ENCODE results near the gene EEFSEC. TPM values are rescaled to one million over a fixed set of nuclear protein-coding genes. Genes with fewer than 3 reads are reported as not detected.

EEFSEC gene
- total RNA-seq, 1 donor from 2014 or later, result 0.92 TPM

DNA sequence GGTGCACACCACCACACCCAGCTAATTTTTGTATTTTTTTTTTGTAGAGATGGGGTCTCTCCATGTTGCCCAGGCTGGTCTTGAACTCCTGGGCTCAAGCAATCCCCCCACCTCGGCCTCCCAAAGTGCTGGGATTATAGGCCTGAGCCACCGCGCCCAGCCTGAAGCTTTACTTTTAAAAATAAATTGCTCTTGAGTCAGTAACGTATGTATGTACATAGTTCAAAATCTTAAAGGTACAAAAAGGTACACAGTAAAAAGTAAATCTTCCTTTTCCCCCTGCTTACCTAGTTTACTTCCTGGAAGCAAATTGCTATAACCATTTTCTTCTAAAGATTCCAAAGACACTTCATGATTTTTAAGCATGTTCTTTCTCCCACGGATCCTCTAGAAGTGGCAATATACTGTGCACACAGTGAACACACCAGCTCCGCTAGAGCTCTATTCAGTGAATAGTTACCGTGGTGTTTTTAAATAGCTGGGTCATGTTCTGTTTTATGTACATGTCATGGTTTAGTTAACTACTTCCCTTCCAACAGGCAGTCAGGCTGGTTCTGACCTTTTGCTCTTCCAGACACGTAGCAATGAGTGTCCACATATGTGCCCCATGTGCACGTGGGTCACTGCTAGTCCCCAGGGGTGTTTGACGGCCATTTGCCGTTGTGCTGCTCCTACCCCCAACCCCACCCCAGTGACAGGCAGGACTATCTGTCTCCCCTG, 82.1 kb downstream of the EEFSEC start:
- Histone ChIP-seq H3K4me2 (no peak overlapping the region), H3K36me3 (no peaks in the 10 kb centered on the region), H3K4me1 (peaks cover 28% of the 10 kb centered on the region), H3F3A (ENCODE audit: low read depth) (no peaks in the 10 kb centered on the region), H3K9me3 (ENCODE audit: low read depth) (no peaks in the 10 kb centered on the region), H3K79me2 (ENCODE audit: low read depth) (no peaks in the 10 kb centered on the region), H3K9ac (no peak overlapping the region), H4K20me1 (ENCODE audit: low read depth) (no peaks in the 10 kb centered on the region), H3K4me3 (no peak overlapping the region), H2AFZ (replicated peaks) (no peak overlapping the region), H3K27me3 (no peaks in the 10 kb centered on the region), H3K27ac (no peak overlapping the region)
- Mint-ChIP-seq H3K27ac (peak overlapping the region; percentile 55), H3K36me3 (no peaks in the 10 kb centered on the region), H3K27me3 (ENCODE audit: insufficient read depth, low read depth) (no peaks in the 10 kb centered on the region), H3K4me1 (peaks cover 75% of the 10 kb centered on the region), H3K9me3 (no peaks in the 10 kb centered on the region), H3K4me3 (no peak overlapping the region)
- no peak for DNase-seq (ENCODE audit: low spot score)
- TF ChIP-seq EZH2 (IDR thresholded peaks at IDR 0.05) (no peak), EZH2phosphoT487 (IDR thresholded peaks at IDR 0.05) (no peak)
- TF ChIP-seq, protein P1, sequence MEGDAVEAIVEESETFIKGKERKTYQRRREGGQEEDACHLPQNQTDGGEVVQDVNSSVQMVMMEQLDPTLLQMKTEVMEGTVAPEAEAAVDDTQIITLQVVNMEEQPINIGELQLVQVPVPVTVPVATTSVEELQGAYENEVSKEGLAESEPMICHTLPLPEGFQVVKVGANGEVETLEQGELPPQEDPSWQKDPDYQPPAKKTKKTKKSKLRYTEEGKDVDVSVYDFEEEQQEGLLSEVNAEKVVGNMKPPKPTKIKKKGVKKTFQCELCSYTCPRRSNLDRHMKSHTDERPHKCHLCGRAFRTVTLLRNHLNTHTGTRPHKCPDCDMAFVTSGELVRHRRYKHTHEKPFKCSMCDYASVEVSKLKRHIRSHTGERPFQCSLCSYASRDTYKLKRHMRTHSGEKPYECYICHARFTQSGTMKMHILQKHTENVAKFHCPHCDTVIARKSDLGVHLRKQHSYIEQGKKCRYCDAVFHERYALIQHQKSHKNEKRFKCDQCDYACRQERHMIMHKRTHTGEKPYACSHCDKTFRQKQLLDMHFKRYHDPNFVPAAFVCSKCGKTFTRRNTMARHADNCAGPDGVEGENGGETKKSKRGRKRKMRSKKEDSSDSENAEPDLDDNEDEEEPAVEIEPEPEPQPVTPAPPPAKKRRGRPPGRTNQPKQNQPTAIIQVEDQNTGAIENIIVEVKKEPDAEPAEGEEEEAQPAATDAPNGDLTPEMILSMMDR (IDR thresholded peaks at IDR 0.05), result no peak

DNA sequence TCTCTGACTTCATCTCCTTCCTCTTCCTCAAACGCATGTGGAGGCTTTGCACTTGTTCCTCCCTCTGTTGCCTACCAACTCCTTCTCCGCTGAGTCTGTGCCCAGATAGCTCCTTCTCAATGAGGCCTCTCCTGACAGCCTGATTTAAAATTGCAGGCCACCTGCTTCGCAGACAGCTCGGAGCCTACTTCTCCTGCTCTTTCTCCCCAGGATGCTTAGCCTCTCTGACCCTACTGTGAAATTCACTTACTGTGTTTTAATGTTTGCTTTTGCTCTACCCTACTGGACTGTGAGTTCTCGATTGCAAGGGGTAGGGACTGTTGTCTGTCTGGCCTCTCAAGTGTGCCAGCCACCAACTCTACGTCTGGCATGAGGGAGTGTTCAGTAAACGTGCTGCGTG, 83.4 kb downstream of the EEFSEC start:
- H3K27ac ChIP-seq, result no peak overlapping the region
- H3K4me2 ChIP-seq, result no peak overlapping the region
- Mint-ChIP-seq H3K9me3 (no peaks in the 10 kb centered on the region), H3K27ac (peak overlapping the region; percentile 16), H3K4me3 (no peak overlapping the region), H3K4me1 (peaks cover 70% of the 10 kb centered on the region), H3K36me3 (no peaks in the 10 kb centered on the region), H3K27me3 (ENCODE audit: insufficient read depth, low read depth) (no peaks in the 10 kb centered on the region)
- no peak for TF ChIP-seq EZH2 (IDR thresholded peaks at IDR 0.05)
- no peak for TF ChIP-seq EZH2phosphoT487 (IDR thresholded peaks at IDR 0.05)
- TF ChIP-seq, protein P1 (IDR thresholded peaks at IDR 0.05), result no peak
- peaks cover 25% of the 10 kb centered on the region for H3K4me1 ChIP-seq
- no peaks in the 10 kb centered on the region for H3K79me2 ChIP-seq (ENCODE audit: low read depth)
- H3K9ac ChIP-seq, result no peak overlapping the region
- no peaks in the 10 kb centered on the region for H3K9me3 ChIP-seq (ENCODE audit: low read depth)
- H3K4me3 ChIP-seq, result no peak overlapping the region
- no peak for DNase-seq (ENCODE audit: low spot score)
- no peaks in the 10 kb centered on the region for H3F3A ChIP-seq (ENCODE audit: low read depth)
- H2AFZ ChIP-seq (replicated peaks), result no peak overlapping the region
- no peaks in the 10 kb centered on the region for H4K20me1 ChIP-seq (ENCODE audit: low read depth)
- no peaks in the 10 kb centered on the region for H3K36me3 ChIP-seq
- no peaks in the 10 kb centered on the region for H3K27me3 ChIP-seq

DNA sequence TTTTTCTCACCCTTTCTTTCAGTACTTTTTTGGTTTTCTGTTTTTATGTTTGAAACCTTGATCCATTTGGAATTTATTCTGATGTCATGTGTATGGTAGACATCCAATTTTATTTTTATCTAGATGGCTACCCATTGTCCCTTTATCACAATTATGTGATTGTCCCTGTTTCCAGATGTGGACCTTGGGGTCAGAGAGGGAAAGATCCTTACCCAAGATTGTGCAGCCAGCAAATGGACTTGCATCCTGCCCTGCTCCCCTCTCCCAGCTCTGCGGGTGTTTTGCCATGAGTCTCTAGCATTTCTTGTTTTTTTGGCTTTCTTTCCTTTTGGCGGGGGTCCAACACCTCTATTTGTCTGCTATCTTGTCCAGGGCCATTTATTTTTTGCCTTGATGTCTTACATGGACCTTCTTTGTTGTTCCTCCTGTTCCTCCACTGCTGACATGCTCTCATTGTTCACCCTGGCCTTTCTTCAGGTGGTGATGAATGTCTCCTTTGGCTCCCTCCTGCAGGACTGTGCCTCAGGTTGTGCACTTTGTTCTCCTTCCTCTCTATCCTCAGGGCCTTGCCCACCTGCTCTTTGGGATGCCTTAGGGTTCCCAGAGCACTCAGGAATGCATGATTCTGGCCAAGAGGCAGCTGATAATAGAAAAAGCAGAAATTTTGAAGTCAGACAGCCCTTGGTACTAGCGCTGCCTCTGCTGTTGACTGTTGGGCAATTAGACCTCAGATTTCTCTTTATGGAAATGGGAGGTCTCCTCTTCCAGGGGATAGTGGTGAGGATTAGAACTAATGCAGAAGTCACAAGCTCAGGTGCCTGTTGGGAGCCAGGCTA, 84.3 kb downstream of the EEFSEC start:
- Histone ChIP-seq H3K4me3 (no peak overlapping the region), H3K9me3 (ENCODE audit: low read depth) (no peaks in the 10 kb centered on the region), H3K27me3 (no peaks in the 10 kb centered on the region), H3K9ac (no peak overlapping the region), H3K4me2 (no peak overlapping the region), H3F3A (ENCODE audit: low read depth) (no peaks in the 10 kb centered on the region), H3K4me1 (peaks cover 16% of the 10 kb centered on the region), H3K36me3 (no peaks in the 10 kb centered on the region), H4K20me1 (ENCODE audit: low read depth) (no peaks in the 10 kb centered on the region), H3K27ac (no peak overlapping the region), H2AFZ (replicated peaks) (no peak overlapping the region), H3K79me2 (ENCODE audit: low read depth) (no peaks in the 10 kb centered on the region)
- TF ChIP-seq EZH2phosphoT487 (IDR thresholded peaks at IDR 0.05) (no peak), EZH2 (IDR thresholded peaks at IDR 0.05) (no peak)
- TF ChIP-seq, protein P1 (IDR thresholded peaks at IDR 0.05), result no peak
- Mint-ChIP-seq H3K27ac (peak overlapping the region; percentile 43), H3K9me3 (no peaks in the 10 kb centered on the region), H3K27me3 (ENCODE audit: insufficient read depth, low read depth) (no peaks in the 10 kb centered on the region), H3K36me3 (no peaks in the 10 kb centered on the region), H3K4me1 (peaks cover 62% of the 10 kb centered on the region), H3K4me3 (no peak overlapping the region)
- DNase-seq (ENCODE audit: low spot score), result no peak
